Endothelial cell of coronary artery (primary cell): ENCODE results near the gene RELT. TPM values are rescaled to one million over a fixed set of nuclear protein-coding genes. Genes with fewer than 3 reads are reported as not detected.

Experiments
- total RNA-seq: library from RNA; depleted of rRNA; stranded (reverse); fragments of >200 nt; gene quantifications from 2 replicates; pipeline ENCODE4 v1.2.3, GENCODE V29; 2014

The RELT gene
- total RNA-seq: 6.9 and 9.2 TPM in 2 replicates

DNA sequence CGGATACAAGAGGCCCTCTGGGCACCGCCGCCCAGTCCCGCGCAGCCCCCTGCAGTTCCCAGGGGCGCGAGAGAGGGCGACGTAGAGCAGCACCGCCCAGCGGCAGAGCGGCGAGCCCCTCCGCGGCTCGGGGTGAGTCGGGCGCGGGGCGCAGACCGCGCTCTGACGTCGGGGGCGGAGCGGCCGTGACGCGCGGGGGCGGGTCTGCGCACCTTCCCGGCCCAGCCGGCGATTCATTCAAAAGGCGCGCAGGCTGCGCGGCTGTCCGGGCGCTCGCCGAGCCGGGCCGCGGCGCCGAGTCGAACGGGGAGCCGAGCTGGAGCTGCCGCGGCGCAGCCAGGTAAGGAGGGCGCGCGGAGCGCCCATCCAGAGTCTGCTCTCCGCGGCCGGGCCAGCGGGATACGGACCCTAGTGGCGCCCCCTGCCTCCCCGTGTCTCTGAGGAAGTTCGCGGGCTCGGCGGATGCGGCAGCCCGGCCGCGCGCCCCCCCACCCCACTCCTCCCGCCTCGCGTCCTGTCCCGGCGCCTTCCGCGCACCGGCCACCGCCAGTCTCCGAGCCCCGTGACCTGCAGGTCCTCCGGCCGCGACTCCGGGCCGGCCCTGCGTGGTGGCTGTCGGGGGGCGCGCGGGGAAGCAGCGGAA, at the start of gene RELT:
TSS of gene RELT (plus strand) at position 240 of the 643 bp plus-strand sequence. CDS start 12,738 bp downstream, outside the sequence.

Other genes with a start within 250 kb of the RELT start
- 15.0 and 16.4 TPM in 2 replicates for gene FCHSD2, start 234.1 kb upstream of the RELT start, total RNA-seq
- 4.0 and 5.9 TPM in 2 replicates for gene P2RY2, start 158.1 kb upstream of the RELT start, total RNA-seq
- gene P2RY6, start 104.1 kb upstream of the RELT start, total RNA-seq: 0.09 TPM in 1 of 2 replicates, not detected in the other
- gene ARHGEF17, start 68.1 kb upstream of the RELT start, total RNA-seq: 21.4 and 34.0 TPM in 2 replicates
- gene FAM168A, start 221.7 kb downstream of the RELT start, total RNA-seq: 8.0 and 17.2 TPM in 2 replicates